22Rv1 (cell line): ENCODE results near the gene NLRP13.
A peak's percentile ranks its signal among the peaks of the same experiment; 100 is the strongest.

ENCODE experiments used
- CTCF ChIP-seq: fragments of 450-650 bp; IDR thresholded peaks from 2 replicates; pipeline ENCODE4 v1.5.1; 2017; ENCODE audit warnings: mild to moderate bottlenecking
- ZFX ChIP-seq: fragments of 450-650 bp; IDR thresholded peaks from 2 replicates; pipeline ENCODE4 v1.6.1; 2017; ENCODE audit warnings: antibody characterized with exemption, borderline replicate concordance

GRCh38 chr19:55913643-55914268 lies 18.4 kb downstream of the NLRP13 start:
- peak; percentile 44 for TF ChIP-seq CTCF
- TF ChIP-seq ZFX: no peak
